CD4-positive, alpha-beta T cell treated with Interferon gamma for 1 hour (primary cell): ENCODE results near the gene KRTAP10-9.

ENCODE experiments used
- DNase-seq: peaks from one replicate; pipeline ENCODE4 v3.0.0-alpha.2; 2020

KRTAP10-9 gene

DNA sequence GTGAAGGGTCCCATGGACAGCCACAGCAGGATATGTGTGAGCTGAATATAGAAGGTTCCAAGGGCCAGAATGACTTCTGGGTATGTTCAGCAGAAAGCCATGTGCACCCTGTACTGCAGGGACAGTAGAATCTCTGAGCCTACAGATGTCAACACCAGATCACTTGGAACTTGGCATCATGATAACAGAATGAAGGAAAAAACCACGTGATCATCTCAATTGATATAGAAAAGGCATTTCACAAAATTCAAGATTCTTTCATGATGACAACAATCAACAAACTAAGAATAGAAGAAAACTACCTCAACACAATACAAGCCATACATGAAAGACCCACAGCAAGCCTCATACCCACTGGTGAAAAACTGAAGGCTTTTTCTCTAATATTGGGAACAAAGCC is 40.7 kb downstream of the KRTAP10-9 start:
- DNase-seq = no peak

DNA sequence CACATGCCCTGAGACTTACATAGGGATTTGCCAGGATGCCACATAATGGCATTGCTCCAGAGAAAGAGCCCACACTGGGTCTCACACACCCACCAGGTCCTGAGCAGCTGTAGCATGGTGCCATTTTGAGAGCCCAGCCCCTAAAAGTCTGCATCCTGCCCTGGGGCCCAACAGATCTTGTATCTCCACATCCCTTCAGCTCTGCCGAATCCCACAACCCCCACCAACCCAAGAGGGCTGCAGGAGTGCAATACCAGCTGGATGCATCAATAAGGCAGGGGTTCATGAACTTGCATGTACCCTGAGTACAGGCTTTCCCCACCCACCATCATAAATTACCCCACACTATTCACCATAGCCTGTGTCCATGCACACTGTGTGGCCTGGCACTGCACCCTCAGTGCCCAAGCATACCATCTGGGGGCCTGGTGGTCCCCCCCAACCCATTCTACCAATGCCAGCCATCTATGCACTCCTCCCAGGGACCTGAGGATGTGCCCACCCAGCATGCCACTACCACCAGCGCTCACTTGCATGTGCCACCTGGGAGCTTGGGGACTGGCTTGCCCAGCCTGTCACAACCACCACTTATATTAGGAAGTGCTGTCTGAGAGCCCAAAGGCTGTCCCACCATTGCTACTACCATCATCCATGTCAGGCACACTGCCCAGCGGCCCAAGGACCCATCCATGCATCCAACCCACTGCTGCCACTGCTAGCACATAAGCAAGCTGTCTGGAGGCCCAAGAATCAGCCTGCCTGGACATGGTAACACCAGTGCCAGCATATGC is 43.9 kb downstream of the KRTAP10-9 start:
- no peak for DNase-seq

GRCh38 chr21:44671911-44672310 is 45.0 kb downstream of the KRTAP10-9 start:
- DNase-seq = no peak

DNA sequence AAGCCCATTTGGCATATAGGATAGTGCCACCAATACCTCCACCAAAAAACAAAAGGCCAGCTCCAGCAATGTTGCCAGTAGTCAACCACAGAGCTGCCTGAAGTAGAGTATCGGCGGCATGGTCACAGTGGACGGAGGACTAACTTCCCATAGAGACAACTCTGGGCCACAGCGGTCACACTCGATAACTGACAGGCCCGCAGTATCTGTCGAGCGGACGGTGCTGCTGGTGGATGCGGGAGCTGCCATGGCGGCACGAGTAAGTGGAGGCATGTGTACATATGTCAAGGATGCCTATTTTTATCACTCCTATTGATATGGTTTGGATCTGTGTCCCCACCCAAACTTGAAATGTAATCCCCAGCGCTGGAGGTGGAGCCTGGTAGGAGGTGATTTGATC is 51.0 kb downstream of the KRTAP10-9 start:
- no peak for DNase-seq
